ENCODE measurements around the gene TAP1.
A peak's percentile ranks its signal among the peaks of the same experiment; 100 is the strongest.

TAP1 gene

DNA sequence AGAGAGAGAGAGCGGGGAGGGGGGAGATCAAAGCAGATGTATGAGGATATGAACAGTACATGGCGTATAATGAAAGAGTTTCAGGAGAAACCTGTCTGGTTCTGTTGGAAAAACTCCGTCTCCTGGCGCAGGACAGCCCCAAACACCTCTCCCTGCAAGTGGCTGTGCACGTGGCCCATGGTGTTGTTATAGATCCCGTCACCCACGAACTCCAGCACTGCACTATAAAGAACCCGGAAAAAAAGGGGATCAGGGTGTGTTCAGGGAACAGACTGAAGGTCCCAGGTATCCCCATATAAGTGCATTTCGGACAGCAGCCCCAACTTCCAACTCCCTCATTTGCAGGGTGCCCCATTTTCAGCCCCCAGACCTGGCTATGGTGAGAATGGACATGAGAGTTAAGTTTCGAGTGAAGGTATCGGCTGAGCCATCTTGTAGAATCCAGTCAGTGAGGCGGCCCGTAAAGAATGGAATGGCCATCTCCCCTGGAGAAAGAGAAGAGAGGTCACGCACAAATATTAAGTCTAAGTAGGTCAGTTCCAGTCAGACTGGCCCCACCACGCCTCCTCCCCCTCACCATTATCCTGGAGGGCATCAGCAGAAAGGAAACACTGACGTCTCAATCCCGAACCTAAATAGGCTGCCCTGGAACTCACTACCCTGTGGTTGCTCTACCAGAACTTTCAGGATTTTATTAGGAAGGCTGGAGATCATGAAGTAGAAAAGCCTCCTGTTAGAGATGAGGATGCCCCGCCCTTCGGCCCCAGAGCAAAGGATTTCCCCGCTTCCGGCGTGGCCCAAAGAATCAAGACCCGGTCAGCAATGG lies 1.3 kb downstream of the TAP1 start:
- H3K36me3 ChIP-seq = peaks cover 68% of the 10 kb centered on the region
- H3K27ac ChIP-seq = peak overlapping the region; percentile 96
- no peaks in the 10 kb centered on the region for H3K9me3 ChIP-seq
- H3K27me3 ChIP-seq = no peaks in the 10 kb centered on the region
- TF ChIP-seq, protein P1, sequence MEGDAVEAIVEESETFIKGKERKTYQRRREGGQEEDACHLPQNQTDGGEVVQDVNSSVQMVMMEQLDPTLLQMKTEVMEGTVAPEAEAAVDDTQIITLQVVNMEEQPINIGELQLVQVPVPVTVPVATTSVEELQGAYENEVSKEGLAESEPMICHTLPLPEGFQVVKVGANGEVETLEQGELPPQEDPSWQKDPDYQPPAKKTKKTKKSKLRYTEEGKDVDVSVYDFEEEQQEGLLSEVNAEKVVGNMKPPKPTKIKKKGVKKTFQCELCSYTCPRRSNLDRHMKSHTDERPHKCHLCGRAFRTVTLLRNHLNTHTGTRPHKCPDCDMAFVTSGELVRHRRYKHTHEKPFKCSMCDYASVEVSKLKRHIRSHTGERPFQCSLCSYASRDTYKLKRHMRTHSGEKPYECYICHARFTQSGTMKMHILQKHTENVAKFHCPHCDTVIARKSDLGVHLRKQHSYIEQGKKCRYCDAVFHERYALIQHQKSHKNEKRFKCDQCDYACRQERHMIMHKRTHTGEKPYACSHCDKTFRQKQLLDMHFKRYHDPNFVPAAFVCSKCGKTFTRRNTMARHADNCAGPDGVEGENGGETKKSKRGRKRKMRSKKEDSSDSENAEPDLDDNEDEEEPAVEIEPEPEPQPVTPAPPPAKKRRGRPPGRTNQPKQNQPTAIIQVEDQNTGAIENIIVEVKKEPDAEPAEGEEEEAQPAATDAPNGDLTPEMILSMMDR (IDR thresholded peaks at IDR 0.05) = no peak
- H3K4me3 ChIP-seq (ENCODE audit: low read depth in 1 of 2, low read length in 1 of 2) = peak overlapping the region; percentile 85 to 91
- peaks cover 63 to 70% of the 10 kb centered on the region in 2 experiments for H3K4me1 ChIP-seq (ENCODE audit: control insufficient read depth in 1 of 2, insufficient read depth in 1 of 2, low read depth in 1 of 2, low read length in 1 of 2)

DNA sequence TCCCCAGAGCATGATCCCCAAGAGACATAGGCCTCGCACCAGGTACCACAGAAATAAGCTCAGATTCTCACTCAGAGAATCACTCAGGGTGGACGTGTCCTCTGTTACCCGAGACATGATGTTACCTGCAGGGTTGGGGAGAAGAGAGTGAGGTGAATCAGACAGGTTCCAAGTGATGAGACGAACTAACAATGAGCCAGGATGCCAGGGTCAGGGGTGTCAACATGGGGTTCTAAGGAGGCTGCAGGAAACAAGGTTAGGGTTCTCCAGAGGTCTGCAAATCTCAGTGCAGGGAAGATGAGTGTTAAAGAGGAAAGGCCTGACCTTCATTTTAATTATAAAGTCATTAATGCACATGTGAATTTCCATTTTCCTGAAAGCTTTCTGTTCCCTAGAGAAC lies 2.5 kb downstream of the TAP1 start:
- Histone ChIP-seq H3K9me3 (no peaks in the 10 kb centered on the region), H3K27ac (peak overlapping the region; percentile 96), H3K36me3 (peaks cover 68% of the 10 kb centered on the region), H3K4me1 (ENCODE audit: control insufficient read depth in 1 of 2, insufficient read depth in 1 of 2, low read depth in 1 of 2, low read length in 1 of 2) (peaks cover 75 to 78% of the 10 kb centered on the region in 2 experiments), H3K27me3 (no peaks in the 10 kb centered on the region), H3K4me3 (ENCODE audit: low read depth in 1 of 2, low read length in 1 of 2) (peak overlapping the region in 1 of 2 experiments; percentile 85)
- TF ChIP-seq, protein P1 (IDR thresholded peaks at IDR 0.05) = no peak

DNA sequence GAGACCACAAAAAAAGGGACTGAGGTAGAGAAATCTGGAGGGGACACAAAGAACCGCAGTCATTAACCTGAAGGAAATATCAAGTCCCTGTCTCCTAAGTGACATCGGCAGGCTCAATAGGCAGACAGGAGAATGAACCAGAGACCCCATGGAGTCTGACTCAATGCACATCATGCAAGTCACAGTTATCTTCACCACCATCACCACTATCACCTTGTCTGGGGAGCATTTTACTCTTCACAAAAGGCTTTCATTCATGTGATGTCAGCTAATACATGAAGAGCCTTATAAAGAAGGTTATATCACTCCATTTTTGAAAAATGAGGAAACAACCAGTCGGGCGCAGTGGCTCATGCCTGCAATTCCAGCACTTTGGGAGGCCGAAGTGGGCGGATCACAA lies 4.4 kb downstream of the TAP1 start:
- Histone ChIP-seq H3K27ac (peak overlapping the region; percentile 97), H3K36me3 (peaks cover 74% of the 10 kb centered on the region), H3K4me1 (ENCODE audit: control insufficient read depth in 1 of 2, insufficient read depth in 1 of 2, low read depth in 1 of 2, low read length in 1 of 2) (peaks cover 67 to 74% of the 10 kb centered on the region in 2 experiments), H3K27me3 (no peaks in the 10 kb centered on the region), H3K9me3 (no peaks in the 10 kb centered on the region), H3K4me3 (ENCODE audit: low read depth in 1 of 2, low read length in 1 of 2) (no peak overlapping the region)
- TF ChIP-seq, protein P1 (IDR thresholded peaks at IDR 0.05) = no peak

DNA sequence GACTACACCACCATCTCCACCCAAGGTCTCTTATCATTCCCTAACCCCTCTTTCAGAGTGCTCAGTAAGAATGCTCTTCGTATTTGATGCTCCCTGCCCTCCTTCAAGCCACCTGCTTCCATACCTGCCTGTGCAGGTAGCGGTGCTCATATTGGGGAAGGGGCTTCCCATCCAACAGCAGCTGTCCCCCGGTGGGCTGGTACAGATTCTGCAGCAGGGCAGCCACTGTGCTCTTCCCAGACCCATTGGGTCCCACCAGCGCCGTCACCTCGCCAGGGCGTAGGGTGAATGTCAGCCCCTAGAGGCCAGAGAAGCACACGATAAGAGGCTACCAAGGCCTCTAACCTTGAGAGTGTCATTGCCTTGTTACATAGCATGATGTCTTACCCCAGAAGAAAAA lies 5.7 kb downstream of the TAP1 start:
- Histone ChIP-seq H3K27me3 (no peaks in the 10 kb centered on the region), H3K4me1 (ENCODE audit: control insufficient read depth in 1 of 2, insufficient read depth in 1 of 2, low read depth in 1 of 2, low read length in 1 of 2) (peaks cover 74 to 80% of the 10 kb centered on the region in 2 experiments), H3K36me3 (peaks cover 75% of the 10 kb centered on the region), H3K4me3 (ENCODE audit: low read depth in 1 of 2, low read length in 1 of 2) (peak overlapping the region in 1 of 2 experiments; percentile 93), H3K27ac (peak overlapping the region; percentile 97), H3K9me3 (no peaks in the 10 kb centered on the region)
- TF ChIP-seq, protein P1 (IDR thresholded peaks at IDR 0.05) = no peak

DNA sequence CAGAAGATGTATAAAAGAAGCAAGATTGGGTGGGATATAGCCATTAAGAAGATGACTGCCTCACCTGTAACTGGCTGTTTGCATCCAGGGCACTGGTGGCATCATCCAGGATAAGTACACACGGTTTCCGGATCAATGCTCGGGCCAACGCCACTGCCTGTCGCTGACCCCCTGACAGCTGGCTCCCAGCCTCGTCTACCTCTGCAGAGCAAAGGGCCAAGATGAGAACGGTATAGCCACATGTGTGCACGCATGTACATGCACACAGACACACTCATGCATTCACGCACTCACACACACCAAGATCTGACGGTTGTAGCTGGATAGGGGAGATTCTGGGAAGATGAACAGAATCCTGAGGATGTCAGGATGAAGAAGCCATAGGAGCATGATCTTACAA lies 6.5 kb downstream of the TAP1 start:
- Histone ChIP-seq H3K36me3 (peaks cover 79% of the 10 kb centered on the region), H3K4me3 (ENCODE audit: low read depth in 1 of 2, low read length in 1 of 2) (peak overlapping the region; percentile 88 to 93), H3K27ac (peak overlapping the region; percentile 97), H3K9me3 (no peaks in the 10 kb centered on the region), H3K4me1 (ENCODE audit: control insufficient read depth in 1 of 2, insufficient read depth in 1 of 2, low read depth in 1 of 2, low read length in 1 of 2) (peaks cover 76 to 80% of the 10 kb centered on the region in 2 experiments), H3K27me3 (no peaks in the 10 kb centered on the region)
- TF ChIP-seq, protein P1 (IDR thresholded peaks at IDR 0.05) = no peak
